H1 (cell line): ENCODE data around the gene OR10H5.

Experiments used
- CBX5 ChIP-seq: fragments of 300-800, 300-1000 bp; sonication (generic); IDR thresholded peaks from 2 replicates; pipeline ENCODE4 v1.7.1; 2016; ENCODE audit warnings: antibody characterized with exemption, low read length, low read depth
- POLR2A ChIP-seq, 2 experiments: IDR thresholded peaks; 1 replicate in 1 of 2; 2 replicates in 1 of 2; pipeline ENCODE4 v1.6.1; 2011; ENCODE audit warnings: low read depth in 2 of 2, low read length in 2 of 2, mild to moderate bottlenecking in 2 of 2; ENCODE audit errors: control extremely low read depth in 1 of 2
- TAF1 ChIP-seq: IDR thresholded peaks from 2 replicates; pipeline ENCODE4 v1.6.1; 2011; ENCODE audit warnings: mild to moderate bottlenecking, low read depth, low read length
- ZNF274 ChIP-seq: IDR thresholded peaks from 2 replicates; pipeline ENCODE4 v1.7.0; 2012; ENCODE audit warnings: low read length, borderline replicate concordance; ENCODE audit errors: extremely low read depth

GRCh38 chr19:15790096-15790495 is 2.6 kb downstream of the OR10H5 start:
- TF ChIP-seq ZNF274 (no peak), POLR2A (IDR thresholded peaks at IDR 0.05; ENCODE audit: control extremely low read depth in 1 of 2, low read depth in 2 of 2, low read length in 2 of 2) (no peak), CBX5 (no peak), TAF1 (no peak)
